Left ventricle myocardium superior (tissue), 1 donor: Measurements from ENCODE around the gene GARRE1. TPM values are rescaled to one million over a fixed set of nuclear protein-coding genes. Genes with fewer than 3 reads are reported as not detected.
"Not testable (repeated sequence)": the region's sequence is repeated elsewhere in the genome, so short reads cannot be mapped to it uniquely, and the experiment has no call there.

Experiments
- ATAC-seq: fragments of 200-7000 bp; cut with Tn5 transposase; one replicate; pipeline ENCODE4 v1.9.1; 2020; ENCODE audit warnings: mild to moderate bottlenecking, moderate library complexity
- DNase-seq: peaks from one replicate; pipeline ENCODE4 v3.0.0-alpha.2; 2020
- intact Hi-C: fragments of 100-400 bp; cut with micrococcal nuclease; formaldehyde crosslinking; loops from one replicate; pipeline ENCODE4 v1.11.0; 2022
- total RNA-seq: library from RNA; stranded (reverse); fragmentation: NEBNext Ultra II Directional; extraction: Animal tissue kit (Norgen Biotek cat#: 25700); gene quantifications from one replicate; pipeline ENCODE4 v1.2.1, GENCODE V29; 2021
- donor health status: DM: no; HTN: yes; CAD: no; lungs with severe emphysema.

Gene GARRE1
- total RNA-seq, 1 donor from 2014 or later: 19.8 TPM

GRCh38 chr19:34228762-34229161, 25.6 kb upstream of the GARRE1 start:
- ATAC-seq: no peak
- DNase-seq: no peak
- intact Hi-C loops: no loop called here

- no peak for DNase-seq
- no peak for ATAC-seq
- intact Hi-C loops: no loop called here
Observed at GRCh38 chr19:34229721-34230120, 24.6 kb upstream of the GARRE1 start.

GRCh38 chr19:34230820-34231219, 23.5 kb upstream of the GARRE1 start:
- no peak for ATAC-seq
- intact Hi-C loops: no loop called here
- no peak for DNase-seq

- intact Hi-C loops: no loop called here
- no peak for ATAC-seq
Observed at GRCh38 chr19:34231439-34231838, 22.9 kb upstream of the GARRE1 start.

GRCh38 chr19:34232566-34233481, 21.5 kb upstream of the GARRE1 start:
- intact Hi-C loops: no loop called here
- ATAC-seq (peak; percentile 77), DNase-seq (peak; percentile 77)

More at GRCh38 chr19:34231439-34231838, 22.9 kb upstream of the GARRE1 start:
- DNase-seq: no peak

GRCh38 chr19:34235425-34235940, 18.9 kb upstream of the GARRE1 start:
- ATAC-seq: no peak
- intact Hi-C loops: no loop called here
- DNase-seq: no peak

GRCh38 chr19:34236035-34236987, 18.0 kb upstream of the GARRE1 start:
- intact Hi-C loops: no loop called here
- no peak for ATAC-seq
- DNase-seq: no peak

- no peak for DNase-seq
- intact Hi-C loops: no loop called here
- ATAC-seq: no peak
Observed at GRCh38 chr19:34237283-34237682, 17.1 kb upstream of the GARRE1 start.

GRCh38 chr19:34237939-34238338, 16.4 kb upstream of the GARRE1 start:
- no peak for DNase-seq
- intact Hi-C loops: no loop called here
- no peak for ATAC-seq

GRCh38 chr19:34241513-34242337, 12.6 kb upstream of the GARRE1 start:
- intact Hi-C loops: no loop called here
- no peak for DNase-seq
- ATAC-seq: no peak

GRCh38 chr19:34243138-34243875, 11.0 kb upstream of the GARRE1 start:
- DNase-seq, intact Hi-C loops: not testable (repeated sequence)
- ATAC-seq: peak; percentile 94

GRCh38 chr19:34243876-34244578, 10.3 kb upstream of the GARRE1 start:
- intact Hi-C loops: no loop called here
- DNase-seq: no peak
- ATAC-seq: peak; percentile 48

- DNase-seq (peak; percentile 40), ATAC-seq (peak; percentile 54)
- intact Hi-C loops: no loop called here
Observed at GRCh38 chr19:34244611-34245299, 9.6 kb upstream of the GARRE1 start.

GRCh38 chr19:34246340-34246739, 8.0 kb upstream of the GARRE1 start:
- ATAC-seq: no peak
- no peak for DNase-seq
- intact Hi-C loops: no loop called here

- no peak for DNase-seq
- intact Hi-C loops: no loop called here
- ATAC-seq: no peak
Observed at GRCh38 chr19:34248941-34249340, 5.4 kb upstream of the GARRE1 start.

- ATAC-seq, intact Hi-C loops, DNase-seq: not testable (repeated sequence)
Observed at GRCh38 chr19:34253167-34253566, 1.2 kb upstream of the GARRE1 start.

GRCh38 chr19:34253681-34254045, 691 bp upstream of the GARRE1 start:
- intact Hi-C loops, ATAC-seq, DNase-seq: not testable (repeated sequence)
